Measurements from ENCODE around the gene ZNF526. TPM values are rescaled to one million over a fixed set of nuclear protein-coding genes. Genes with fewer than 3 reads are reported as not detected.

The ZNF526 gene
- total RNA-seq, 1 donor from 2014 or later = 6.5 TPM

DNA sequence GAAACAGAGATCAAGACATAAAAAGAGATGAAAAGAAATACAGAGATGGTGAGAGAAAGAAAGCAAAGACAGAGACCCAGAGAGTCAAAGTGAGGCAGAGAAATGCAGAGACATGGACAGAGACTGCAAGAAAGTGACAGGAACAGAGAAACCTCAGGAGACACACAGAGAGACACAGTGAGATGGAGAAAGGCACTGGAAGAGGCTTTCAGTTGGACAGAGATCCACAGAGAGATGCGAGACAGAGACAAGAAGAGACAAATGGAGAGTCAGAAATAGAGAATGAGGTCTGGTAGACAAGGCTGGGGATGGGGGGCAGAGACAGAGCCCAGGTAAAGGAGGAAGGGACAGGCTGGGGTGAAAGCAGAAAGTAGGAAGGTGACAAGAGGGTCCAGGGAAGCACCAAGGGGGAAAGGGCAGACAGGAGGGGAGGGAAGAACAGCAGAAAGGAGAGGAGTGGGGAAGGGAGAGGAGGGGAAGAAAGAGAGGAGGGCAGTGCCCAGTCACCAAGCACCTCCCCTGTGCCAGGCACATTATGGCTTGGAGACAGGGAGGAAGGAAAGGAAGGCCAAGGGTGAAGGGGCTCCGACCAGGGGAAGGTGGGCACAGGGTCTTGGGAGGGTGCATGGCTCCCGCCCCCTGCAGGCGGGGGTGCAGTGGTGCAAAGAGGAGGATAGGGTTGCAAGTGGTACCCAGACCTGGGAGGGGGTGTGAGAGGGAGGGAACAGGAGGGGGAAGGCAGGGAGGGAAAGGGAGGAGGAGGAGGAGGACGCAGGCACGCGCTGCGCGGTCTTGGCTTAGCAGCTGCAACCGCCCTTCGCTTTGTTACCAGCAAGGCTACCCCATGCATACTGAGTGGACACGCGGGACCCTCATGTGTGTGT, 41.1 kb upstream of the ZNF526 start:
- Histone ChIP-seq H3K4me2 (no peak overlapping the region), H3K9me3 (ENCODE audit: low read depth) (no peaks in the 10 kb centered on the region), H3K4me1 (peaks cover 4% of the 10 kb centered on the region), H3K4me3 (no peak overlapping the region), H3K36me3 (no peaks in the 10 kb centered on the region), H3K9ac (no peak overlapping the region), H4K20me1 (ENCODE audit: low read depth) (peaks cover 41% of the 10 kb centered on the region), H3K27ac (no peak overlapping the region), H3K79me2 (ENCODE audit: low read depth) (no peaks in the 10 kb centered on the region), H3K27me3 (peaks cover 94% of the 10 kb centered on the region), H2AFZ (replicated peaks) (no peak overlapping the region), H3F3A (ENCODE audit: low read depth) (peaks cover 38% of the 10 kb centered on the region)
- Mint-ChIP-seq H3K4me1 (peaks cover 19% of the 10 kb centered on the region), H3K27me3 (ENCODE audit: insufficient read depth, low read depth) (peaks cover 34% of the 10 kb centered on the region), H3K4me3 (no peak overlapping the region), H3K27ac (no peak overlapping the region), H3K9me3 (no peaks in the 10 kb centered on the region), H3K36me3 (no peaks in the 10 kb centered on the region)
- no peak for TF ChIP-seq EZH2phosphoT487 (IDR thresholded peaks at IDR 0.05)
- TF ChIP-seq, protein P1, sequence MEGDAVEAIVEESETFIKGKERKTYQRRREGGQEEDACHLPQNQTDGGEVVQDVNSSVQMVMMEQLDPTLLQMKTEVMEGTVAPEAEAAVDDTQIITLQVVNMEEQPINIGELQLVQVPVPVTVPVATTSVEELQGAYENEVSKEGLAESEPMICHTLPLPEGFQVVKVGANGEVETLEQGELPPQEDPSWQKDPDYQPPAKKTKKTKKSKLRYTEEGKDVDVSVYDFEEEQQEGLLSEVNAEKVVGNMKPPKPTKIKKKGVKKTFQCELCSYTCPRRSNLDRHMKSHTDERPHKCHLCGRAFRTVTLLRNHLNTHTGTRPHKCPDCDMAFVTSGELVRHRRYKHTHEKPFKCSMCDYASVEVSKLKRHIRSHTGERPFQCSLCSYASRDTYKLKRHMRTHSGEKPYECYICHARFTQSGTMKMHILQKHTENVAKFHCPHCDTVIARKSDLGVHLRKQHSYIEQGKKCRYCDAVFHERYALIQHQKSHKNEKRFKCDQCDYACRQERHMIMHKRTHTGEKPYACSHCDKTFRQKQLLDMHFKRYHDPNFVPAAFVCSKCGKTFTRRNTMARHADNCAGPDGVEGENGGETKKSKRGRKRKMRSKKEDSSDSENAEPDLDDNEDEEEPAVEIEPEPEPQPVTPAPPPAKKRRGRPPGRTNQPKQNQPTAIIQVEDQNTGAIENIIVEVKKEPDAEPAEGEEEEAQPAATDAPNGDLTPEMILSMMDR (IDR thresholded peaks at IDR 0.05) = peak; percentile 64
- DNase-seq (ENCODE audit: low spot score) = peak; percentile 79

DNA sequence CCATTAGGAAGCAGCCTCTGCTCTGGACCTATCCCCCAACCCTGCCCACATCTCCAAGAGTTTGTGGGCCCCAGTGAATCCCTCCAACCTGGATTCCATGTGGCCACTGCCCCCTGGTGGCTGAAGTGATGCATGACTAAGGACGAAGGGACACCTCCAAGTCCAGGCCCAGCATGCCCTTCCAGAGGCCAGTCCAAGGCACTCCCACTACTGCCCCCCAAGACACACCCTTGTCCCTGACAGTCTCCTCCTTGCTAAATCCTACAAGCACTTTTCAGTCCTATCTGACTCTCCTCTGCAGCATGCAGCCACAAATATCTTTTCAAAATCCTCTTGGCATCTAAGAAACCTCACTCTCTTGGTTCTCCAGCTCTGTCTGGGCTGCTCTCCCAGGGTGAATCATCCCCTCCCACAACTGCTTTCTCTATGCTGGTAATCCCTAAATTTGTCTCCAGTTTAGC, 35.7 kb upstream of the ZNF526 start:
- no peaks in the 10 kb centered on the region for H3K79me2 ChIP-seq (ENCODE audit: low read depth)
- H2AFZ ChIP-seq (replicated peaks) = no peak overlapping the region
- no peaks in the 10 kb centered on the region for H3K9me3 ChIP-seq (ENCODE audit: low read depth)
- no peaks in the 10 kb centered on the region for H3K36me3 Mint-ChIP-seq
- no peak overlapping the region for H3K27ac Mint-ChIP-seq
- H3K4me1 Mint-ChIP-seq = peaks cover 10% of the 10 kb centered on the region
- H3K36me3 ChIP-seq = no peaks in the 10 kb centered on the region
- H3K4me2 ChIP-seq = no peak overlapping the region
- peak overlapping the region; percentile 13 for H3K4me3 Mint-ChIP-seq
- no peak overlapping the region for H3K27ac ChIP-seq
- H3K27me3 Mint-ChIP-seq (ENCODE audit: insufficient read depth, low read depth) = peaks cover 21% of the 10 kb centered on the region
- peak; percentile 93 for DNase-seq (ENCODE audit: low spot score)
- H3K4me1 ChIP-seq = no peaks in the 10 kb centered on the region
- H3K9ac ChIP-seq = no peak overlapping the region
- TF ChIP-seq, protein P1 (IDR thresholded peaks at IDR 0.05) = peak; percentile 94
- TF ChIP-seq EZH2 (IDR thresholded peaks at IDR 0.05) = no peak
- H3F3A ChIP-seq (ENCODE audit: low read depth) = peaks cover 3% of the 10 kb centered on the region
- H3K9me3 Mint-ChIP-seq = no peaks in the 10 kb centered on the region
- peaks cover 44% of the 10 kb centered on the region for H3K27me3 ChIP-seq
- no peak overlapping the region for H3K4me3 ChIP-seq
- H4K20me1 ChIP-seq (ENCODE audit: low read depth) = no peaks in the 10 kb centered on the region

DNA sequence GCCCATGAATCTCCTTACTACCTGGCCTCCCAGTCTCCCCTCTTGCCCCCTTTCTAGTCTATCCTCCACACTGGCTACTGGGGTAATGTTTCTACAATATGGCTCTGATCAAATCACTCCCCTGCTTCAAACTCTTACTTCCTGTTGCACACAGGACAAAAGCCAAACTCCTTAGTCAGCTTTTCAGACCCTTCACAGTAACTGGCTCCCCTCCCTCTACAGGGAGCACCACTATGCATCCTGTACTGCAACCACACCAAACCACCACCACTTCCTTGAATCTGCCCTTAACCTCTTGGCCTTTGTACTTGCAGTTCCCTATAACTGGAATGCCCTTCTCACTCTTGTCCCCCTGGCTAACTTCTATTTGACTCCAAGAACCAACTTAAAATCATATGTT, 34.8 kb upstream of the ZNF526 start:
- Histone ChIP-seq H3K36me3 (no peaks in the 10 kb centered on the region), H3K27ac (no peak overlapping the region), H3K9ac (no peak overlapping the region), H3F3A (ENCODE audit: low read depth) (no peaks in the 10 kb centered on the region), H3K9me3 (ENCODE audit: low read depth) (no peaks in the 10 kb centered on the region), H2AFZ (replicated peaks) (no peak overlapping the region), H3K79me2 (ENCODE audit: low read depth) (no peaks in the 10 kb centered on the region), H3K4me1 (no peaks in the 10 kb centered on the region), H3K27me3 (peaks cover 35% of the 10 kb centered on the region), H3K4me2 (no peak overlapping the region), H3K4me3 (no peak overlapping the region), H4K20me1 (ENCODE audit: low read depth) (no peaks in the 10 kb centered on the region)
- Mint-ChIP-seq H3K36me3 (no peaks in the 10 kb centered on the region), H3K27me3 (ENCODE audit: insufficient read depth, low read depth) (peaks cover 18% of the 10 kb centered on the region), H3K9me3 (no peaks in the 10 kb centered on the region), H3K4me1 (peaks cover 10% of the 10 kb centered on the region), H3K4me3 (no peak overlapping the region), H3K27ac (no peak overlapping the region)
- no peak for TF ChIP-seq EZH2 (IDR thresholded peaks at IDR 0.05)
- TF ChIP-seq EZH2phosphoT487 (IDR thresholded peaks at IDR 0.05) = no peak
- TF ChIP-seq, protein P1 (IDR thresholded peaks at IDR 0.05) = no peak
- DNase-seq (ENCODE audit: low spot score) = no peak

All from neural progenitor cell (in vitro differentiated cells).